ENCODE data around the gene TUBG1.

The TUBG1 gene

DNA sequence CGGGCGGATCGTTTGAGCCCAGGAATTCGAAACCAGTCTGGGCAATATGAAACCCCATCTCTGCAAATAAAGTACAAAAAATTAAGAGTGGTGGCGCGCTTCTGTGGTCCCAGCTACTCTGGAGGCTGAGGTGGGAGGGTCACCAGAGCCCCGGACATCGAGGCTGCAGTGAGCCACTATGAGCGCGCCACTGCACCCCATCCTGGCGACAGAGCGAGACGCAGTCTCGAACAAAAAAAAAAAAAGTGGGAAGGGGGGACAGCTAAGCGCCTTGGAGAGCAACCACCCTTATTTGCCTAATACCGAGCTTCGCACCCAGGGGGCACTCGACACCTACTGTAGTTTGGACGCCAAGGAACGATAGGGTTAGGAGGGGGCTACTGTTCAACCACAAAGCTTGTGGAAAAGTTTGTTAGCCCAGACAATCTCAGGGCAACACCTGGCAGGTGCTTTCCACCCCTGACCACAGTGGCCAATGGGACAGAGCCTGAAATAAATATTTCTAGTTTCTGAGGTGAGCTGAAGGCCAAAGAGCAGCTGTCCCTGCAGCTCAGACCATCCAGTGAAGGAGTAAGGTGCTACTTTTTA is 31.1 kb upstream of the TUBG1 start:
- DNase-seq (ENCODE audit: low spot score): peak; percentile 88
- peak; percentile 81 for TF ChIP-seq CTCF (IDR thresholded peaks at IDR 0.05; ENCODE audit: extremely low read depth, insufficient read depth, missing control alignments)
- in situ Hi-C loops (cut with MboI; ENCODE audit: low pct_unique_long_range_greater_than_20kb, low sequenced_read_pairs, unreplicated experiment): loop anchor here (10.0 kb wide), 2 partner anchors 106 to 186 kb away; partner anchors contain the start of genes CCR10, CNTNAP1 and RAMP2

GRCh38 chr17:42579794-42580551 is 29.5 kb upstream of the TUBG1 start:
- no peak for DNase-seq (ENCODE audit: low spot score)
- in situ Hi-C loops (cut with MboI; ENCODE audit: low pct_unique_long_range_greater_than_20kb, low sequenced_read_pairs, unreplicated experiment): loop anchor here (10.0 kb wide), 2 partner anchors 105 to 185 kb away; partner anchors contain the start of genes CCR10, CNTNAP1 and RAMP2
- TF ChIP-seq CTCF (IDR thresholded peaks at IDR 0.05; ENCODE audit: extremely low read depth, insufficient read depth, missing control alignments): no peak

DNA sequence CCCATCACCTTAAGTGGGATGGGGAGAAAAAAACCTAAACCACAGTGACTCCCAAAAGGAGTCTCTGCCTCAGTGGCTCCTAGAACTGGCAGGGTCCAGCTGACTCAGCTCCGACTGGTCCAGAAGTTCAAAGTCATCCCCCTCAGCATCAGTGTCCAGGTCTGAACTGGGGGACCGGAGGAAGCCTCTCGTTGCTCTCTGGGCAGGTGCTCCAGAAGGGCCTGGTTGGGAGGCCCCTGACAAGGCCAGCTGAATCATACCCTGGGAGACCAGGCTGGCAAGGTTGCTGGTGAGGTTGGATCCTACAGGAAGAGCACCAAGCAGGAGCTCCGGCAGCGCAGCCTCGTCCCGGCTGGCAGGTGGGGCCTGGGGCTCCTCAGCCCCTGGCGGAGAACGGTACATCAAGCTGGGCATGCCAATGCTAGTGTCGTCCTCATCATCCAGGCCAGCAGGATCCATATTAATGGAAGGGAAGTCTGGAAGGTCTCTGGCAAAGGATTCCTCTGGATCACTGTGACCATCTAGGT is 27.7 kb upstream of the TUBG1 start:
- in situ Hi-C loops (cut with MboI; ENCODE audit: low pct_unique_long_range_greater_than_20kb, low sequenced_read_pairs, unreplicated experiment): no loop called here
- TF ChIP-seq CTCF (IDR thresholded peaks at IDR 0.05; ENCODE audit: extremely low read depth, insufficient read depth, missing control alignments): no peak
- no peak for DNase-seq (ENCODE audit: low spot score)

GRCh38 chr17:42584880-42585279 is 24.6 kb upstream of the TUBG1 start:
- in situ Hi-C loops (cut with MboI; ENCODE audit: low pct_unique_long_range_greater_than_20kb, low sequenced_read_pairs, unreplicated experiment): no loop called here
- no peak for TF ChIP-seq CTCF (IDR thresholded peaks at IDR 0.05; ENCODE audit: extremely low read depth, insufficient read depth, missing control alignments)
- DNase-seq (ENCODE audit: low spot score): no peak

GRCh38 chr17:42585353-42585752 is 24.1 kb upstream of the TUBG1 start:
- in situ Hi-C loops (cut with MboI; ENCODE audit: low pct_unique_long_range_greater_than_20kb, low sequenced_read_pairs, unreplicated experiment): no loop called here
- no peak for TF ChIP-seq CTCF (IDR thresholded peaks at IDR 0.05; ENCODE audit: extremely low read depth, insufficient read depth, missing control alignments)
- no peak for DNase-seq (ENCODE audit: low spot score)

DNA sequence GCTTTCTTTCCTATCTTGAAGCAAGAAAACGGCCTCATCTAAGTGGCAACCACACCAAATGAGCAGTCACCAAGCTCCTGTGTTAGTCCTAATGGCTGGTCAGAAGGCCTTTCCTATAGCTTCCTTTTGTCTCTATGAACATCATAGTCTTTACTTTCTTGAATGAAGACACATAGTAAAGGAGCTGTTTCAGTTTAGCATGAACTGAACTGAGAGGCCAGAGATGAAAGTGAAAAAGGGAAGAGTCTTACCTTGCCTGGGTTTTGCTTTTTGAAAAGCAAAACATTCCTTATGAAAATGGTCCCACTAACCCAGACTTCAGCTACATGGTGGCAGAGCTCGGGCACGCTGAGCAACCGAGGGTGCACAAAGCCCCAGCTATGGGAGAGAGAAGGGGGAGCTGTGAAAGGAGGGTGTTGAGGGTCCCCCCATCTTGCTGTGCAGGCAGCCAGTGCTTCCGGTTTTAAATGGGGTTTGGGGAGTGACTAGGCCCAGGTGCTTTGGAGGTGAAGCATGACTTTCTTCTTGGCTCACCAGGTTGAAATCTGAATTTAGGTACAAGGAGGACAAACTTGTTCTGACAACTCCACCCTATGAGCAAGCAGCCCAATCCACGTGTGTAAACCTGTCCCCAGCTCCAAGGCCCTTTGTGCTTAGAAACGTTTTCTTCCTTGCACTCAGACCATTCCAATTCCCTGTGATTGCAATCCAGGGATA is 22.8 kb upstream of the TUBG1 start:
- DNase-seq (ENCODE audit: low spot score): peak; percentile 62
- no peak for TF ChIP-seq CTCF (IDR thresholded peaks at IDR 0.05; ENCODE audit: extremely low read depth, insufficient read depth, missing control alignments)
- in situ Hi-C loops (cut with MboI; ENCODE audit: low pct_unique_long_range_greater_than_20kb, low sequenced_read_pairs, unreplicated experiment): no loop called here
